AG04450 (cell line): ENCODE results near the gene LRP3. TPM values are rescaled to one million over a fixed set of nuclear protein-coding genes. Genes with fewer than 3 reads are reported as not detected.

Experiments
- CTCF ChIA-PET: fragments of 300-600, 350-600 bp; formaldehyde crosslinking; extraction: SDS; loops from one replicate; lab custom pipeline; 2022; ENCODE audit warnings: antibody characterized with exemption, inconsistent platforms; lab: Charles Lee
- POLR2A ChIA-PET: fragments of 350-600 bp; formaldehyde crosslinking; extraction: SDS; loops from one replicate; lab custom pipeline; 2021; ENCODE audit warnings: antibody characterized with exemption, inconsistent platforms; lab: Yijun Ruan, JAX
- DNase-seq: peaks from one replicate; pipeline ENCODE4 v3.0.0-alpha.2; 2011; ENCODE audit warnings: low read depth, low spot score
- H3K27ac ChIP-seq: one replicate; pipeline ENCODE4 v1.5.1; 2012; ENCODE audit warnings: low read depth, low read length, control low read depth
- H3K27me3 ChIP-seq: one replicate; pipeline ENCODE4 v1.6.0; 2012; ENCODE audit warnings: low read length; ENCODE audit not compliant: control insufficient read depth, insufficient read depth
- H3K4me3 ChIP-seq: 2 replicates; pipeline ENCODE4 v1.5.1; 2011; ENCODE audit warnings: mild to moderate bottlenecking, low read depth, low read length, control low read depth
- H3K9me3 ChIP-seq: 2 replicates; pipeline ENCODE4 v1.5.1; 2012; ENCODE audit warnings: low read length; ENCODE audit not compliant: control insufficient read depth, insufficient read depth
- CTCF ChIP-seq: IDR thresholded peaks from 2 replicates; pipeline ENCODE4 v1.5.1; 2011; ENCODE audit warnings: low read depth, low read length, control low read depth, inconsistent platforms
- polyA plus RNA-seq: library from polyadenylated mRNA; depleted of rRNA; stranded (reverse); fragments of >200 nt; gene quantifications from 2 replicates; pipeline ENCODE4 v1.2.3, GENCODE V29; 2011

The LRP3 gene
- polyA plus RNA-seq, 1 experiment, result 9.5 TPM

- CTCF ChIA-PET, result interaction anchor here (1.7 kb wide), 1 partner anchor 194 kb away, joined by 4 read pairs; no protein-coding TSS in a partner anchor
- no peak for TF ChIP-seq CTCF
- Histone ChIP-seq H3K27me3 (peaks cover 4% of the 10 kb centered on the region), H3K9me3 (no peaks in the 10 kb centered on the region; the same call in 1 of the 2 replicates), H3K27ac (no peak overlapping the region), H3K4me3 (no peak overlapping the region)
- DNase-seq, result no peak
- POLR2A ChIA-PET, result no interaction called here
Measured at GRCh38 chr19:33212436-33213172, 18.5 kb downstream of the LRP3 start.

- peak; percentile 43 for TF ChIP-seq CTCF
- ChIA-PET POLR2A (no interaction called here), CTCF (interaction anchor here (0.6 to 1.2 kb wide), 5 partner anchors 8 to 194 kb away, joined by 3 to 4 read pairs (median 3); no protein-coding TSS in a partner anchor)
- Histone ChIP-seq H3K27me3 (peaks cover 4% of the 10 kb centered on the region), H3K4me3 (no peak overlapping the region), H3K9me3 (no peaks in the 10 kb centered on the region; the same call in 1 of the 2 replicates), H3K27ac (no peak overlapping the region)
- no peak for DNase-seq
Measured at GRCh38 chr19:33214596-33214995, 20.5 kb downstream of the LRP3 start.

- no peak for TF ChIP-seq CTCF
- H3K4me3 ChIP-seq, result no peak overlapping the region
- no peak overlapping the region for H3K27ac ChIP-seq
- H3K9me3 ChIP-seq, result no peaks in the 10 kb centered on the region; the same call in 1 of the 2 replicates
- POLR2A ChIA-PET, result no interaction called here
- no peak for DNase-seq
- CTCF ChIA-PET, result no interaction called here
- H3K27me3 ChIP-seq, result peaks cover 9% of the 10 kb centered on the region
Measured at GRCh38 chr19:33215438-33216197, 21.5 kb downstream of the LRP3 start.

- H3K27me3 ChIP-seq, result peaks cover 15% of the 10 kb centered on the region
- ChIA-PET CTCF (no interaction called here), POLR2A (no interaction called here)
- no peak for TF ChIP-seq CTCF
- no peak for DNase-seq
- no peak overlapping the region for H3K4me3 ChIP-seq
- H3K9me3 ChIP-seq, result no peaks in the 10 kb centered on the region; the same call in 1 of the 2 replicates
- H3K27ac ChIP-seq, result no peak overlapping the region
Measured at GRCh38 chr19:33216198-33216830, 22.2 kb downstream of the LRP3 start.
